ENCODE results near the gene DUSP2.

DNA sequence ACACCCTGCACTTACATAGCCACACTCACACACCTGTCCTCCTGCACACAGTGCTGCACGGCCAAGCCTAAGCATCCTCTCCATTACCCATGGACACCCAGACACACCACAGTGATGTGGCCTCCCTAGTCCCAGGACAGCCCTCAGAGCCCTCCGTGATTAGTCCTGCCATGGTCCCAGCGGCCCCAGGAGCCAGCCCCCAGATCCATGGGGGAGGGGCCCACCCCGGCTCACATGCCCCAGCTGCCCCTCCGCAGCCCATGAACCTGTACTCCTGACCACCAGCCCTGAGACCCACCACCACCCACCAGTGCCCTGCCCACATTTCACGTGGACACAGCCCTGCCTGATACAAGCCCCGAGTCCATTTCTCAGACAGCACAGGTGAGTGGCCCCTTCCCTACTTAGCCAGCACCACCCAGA lies 8.1 kb upstream of the DUSP2 start:
- TF ChIP-seq POLR2AphosphoS5 (IDR thresholded peaks at IDR 0.05) (no peak), POLR2A (IDR thresholded peaks at IDR 0.05) (no peak)
- TF ChIP-seq, protein P1, sequence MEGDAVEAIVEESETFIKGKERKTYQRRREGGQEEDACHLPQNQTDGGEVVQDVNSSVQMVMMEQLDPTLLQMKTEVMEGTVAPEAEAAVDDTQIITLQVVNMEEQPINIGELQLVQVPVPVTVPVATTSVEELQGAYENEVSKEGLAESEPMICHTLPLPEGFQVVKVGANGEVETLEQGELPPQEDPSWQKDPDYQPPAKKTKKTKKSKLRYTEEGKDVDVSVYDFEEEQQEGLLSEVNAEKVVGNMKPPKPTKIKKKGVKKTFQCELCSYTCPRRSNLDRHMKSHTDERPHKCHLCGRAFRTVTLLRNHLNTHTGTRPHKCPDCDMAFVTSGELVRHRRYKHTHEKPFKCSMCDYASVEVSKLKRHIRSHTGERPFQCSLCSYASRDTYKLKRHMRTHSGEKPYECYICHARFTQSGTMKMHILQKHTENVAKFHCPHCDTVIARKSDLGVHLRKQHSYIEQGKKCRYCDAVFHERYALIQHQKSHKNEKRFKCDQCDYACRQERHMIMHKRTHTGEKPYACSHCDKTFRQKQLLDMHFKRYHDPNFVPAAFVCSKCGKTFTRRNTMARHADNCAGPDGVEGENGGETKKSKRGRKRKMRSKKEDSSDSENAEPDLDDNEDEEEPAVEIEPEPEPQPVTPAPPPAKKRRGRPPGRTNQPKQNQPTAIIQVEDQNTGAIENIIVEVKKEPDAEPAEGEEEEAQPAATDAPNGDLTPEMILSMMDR (IDR thresholded peaks at IDR 0.05): no peak
